Measurements from ENCODE around the gene OSTN.
"Not testable (repeated sequence)": the region's sequence is repeated elsewhere in the genome, so short reads cannot be mapped to it uniquely, and the experiment has no call there.

The OSTN gene

GRCh38 chr3:191246034-191246433 lies 47.0 kb downstream of the OSTN start:
- H3K27ac ChIP-seq (replicated peaks); H3K4me3 ChIP-seq (replicated peaks; ENCODE audit: insufficient read depth, low read length); H3K27me3 ChIP-seq (ENCODE audit: insufficient read depth, poor library complexity, severe bottlenecking): not testable (repeated sequence)
- peak; percentile 75 to 88 for DNase-seq (ENCODE audit: low read depth in 1 of 2, low spot score in 1 of 2)
- peak; percentile 99 for TF ChIP-seq SPI1 (IDR thresholded peaks at IDR 0.05; ENCODE audit: borderline replicate concordance, low read depth)

DNA sequence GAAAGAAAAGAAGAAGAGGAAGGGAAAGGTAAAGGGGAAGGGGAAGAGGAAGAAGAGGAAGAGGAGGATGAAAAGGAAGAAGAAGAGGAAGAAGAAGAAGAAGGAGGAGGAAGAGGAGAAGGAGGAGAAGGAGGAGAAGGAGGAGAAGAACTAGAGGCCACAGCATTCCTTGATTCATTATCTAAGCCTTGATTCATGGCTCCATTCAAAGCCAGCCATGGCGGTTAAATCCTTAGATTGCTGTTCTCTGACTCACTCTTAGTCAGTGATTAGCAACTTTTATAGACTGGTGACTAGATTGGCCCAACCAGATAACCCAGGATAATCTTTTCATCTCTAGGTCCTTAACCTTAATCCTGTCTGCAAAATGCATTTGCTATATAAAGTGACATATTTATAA lies 47.6 kb downstream of the OSTN start:
- no peak for DNase-seq (ENCODE audit: low read depth in 1 of 2, low spot score in 1 of 2)
- H3K27me3 ChIP-seq (ENCODE audit: insufficient read depth, poor library complexity, severe bottlenecking), result no peaks in the 10 kb centered on the region
- TF ChIP-seq SPI1 (IDR thresholded peaks at IDR 0.05; ENCODE audit: borderline replicate concordance, low read depth) (peak; percentile 9; the same call in 1 of the 2 replicates), CTCF (IDR thresholded peaks at IDR 0.05; ENCODE audit: insufficient read depth, low read length) (no peak)
- no peak overlapping the region for H3K4me3 ChIP-seq (replicated peaks; ENCODE audit: insufficient read depth, low read length)
- no peak overlapping the region for H3K27ac ChIP-seq (replicated peaks)

DNA sequence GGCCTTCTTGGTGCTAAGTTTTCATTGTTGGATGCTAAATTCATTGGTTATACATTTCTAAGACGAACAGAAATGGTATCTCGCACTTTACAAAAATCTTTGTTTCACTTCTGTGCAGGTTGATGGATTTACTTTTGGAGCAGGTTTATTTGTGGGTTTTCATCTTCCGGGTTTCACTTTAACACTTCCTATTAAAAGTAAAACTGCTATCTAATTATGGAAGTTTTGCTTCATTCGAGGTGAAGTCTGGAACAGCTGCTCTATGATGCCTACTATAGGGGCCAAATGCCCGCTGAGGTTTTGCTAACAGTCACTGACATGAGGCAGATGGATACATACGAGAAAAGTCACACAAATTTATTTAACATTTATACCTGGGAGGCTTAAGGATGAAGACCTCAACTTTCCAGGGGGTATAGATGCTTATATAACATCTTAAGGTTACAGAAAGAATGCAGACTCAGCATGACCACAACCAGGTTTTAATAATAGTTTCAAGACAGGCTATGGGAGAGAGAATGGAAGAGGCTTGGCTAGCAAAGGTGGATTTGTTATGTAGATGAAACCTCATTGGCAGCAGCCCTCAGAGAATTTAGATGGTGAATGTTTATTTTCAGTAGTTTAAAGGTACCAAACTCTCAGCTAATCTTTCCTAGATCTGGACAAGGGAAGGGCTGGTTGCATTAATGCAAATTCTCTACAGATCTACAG lies 54.2 kb downstream of the OSTN start:
- Histone ChIP-seq H3K27me3 (ENCODE audit: insufficient read depth, poor library complexity, severe bottlenecking) (no peaks in the 10 kb centered on the region), H3K4me3 (replicated peaks; ENCODE audit: insufficient read depth, low read length) (no peak overlapping the region), H3K27ac (replicated peaks) (no peak overlapping the region)
- no peak for TF ChIP-seq POLR2AphosphoS5 (IDR thresholded peaks at IDR 0.05; ENCODE audit: low read depth)
- no peak for TF ChIP-seq REST (IDR thresholded peaks at IDR 0.05; ENCODE audit: insufficient replicate concordance, low read depth)
- TF ChIP-seq GABPA (IDR thresholded peaks at IDR 0.05; ENCODE audit: low read depth), result no peak
- no peak for TF ChIP-seq SPI1 (IDR thresholded peaks at IDR 0.05; ENCODE audit: borderline replicate concordance, low read depth)
- no peak for TF ChIP-seq CTCF (IDR thresholded peaks at IDR 0.05; ENCODE audit: insufficient read depth, low read length)
- DNase-seq (ENCODE audit: low read depth in 1 of 2, low spot score in 1 of 2), result no peak

- Histone ChIP-seq H3K27me3 (ENCODE audit: insufficient read depth, poor library complexity, severe bottlenecking) (no peaks in the 10 kb centered on the region), H3K4me3 (replicated peaks; ENCODE audit: insufficient read depth, low read length) (no peak overlapping the region), H3K27ac (replicated peaks) (no peak overlapping the region)
- TF ChIP-seq CTCF (IDR thresholded peaks at IDR 0.05; ENCODE audit: insufficient read depth, low read length) (no peak), SPI1 (IDR thresholded peaks at IDR 0.05; ENCODE audit: borderline replicate concordance, low read depth) (peak; percentile 40; the same call in 1 of the 2 replicates)
- DNase-seq (ENCODE audit: low read depth in 1 of 2, low spot score in 1 of 2), result no peak
Observed at GRCh38 chr3:191254098-191254873, 55.2 kb downstream of the OSTN start.

GRCh38 chr3:191255156-191255555 lies 56.1 kb downstream of the OSTN start:
- Histone ChIP-seq H3K27me3 (ENCODE audit: insufficient read depth, poor library complexity, severe bottlenecking) (no peaks in the 10 kb centered on the region), H3K4me3 (replicated peaks; ENCODE audit: insufficient read depth, low read length) (no peak overlapping the region), H3K27ac (replicated peaks) (no peak overlapping the region)
- TF ChIP-seq GABPA (IDR thresholded peaks at IDR 0.05; ENCODE audit: low read depth), result no peak
- DNase-seq (ENCODE audit: low read depth in 1 of 2, low spot score in 1 of 2), result no peak

Data from HL-60 (cell line).